Measurements from ENCODE around the gene ZMYND8.

GRCh38 chr20:47224300-47224791 lies 132.2 kb downstream of the ZMYND8 start:
- no peak for TF ChIP-seq POLR2A (IDR thresholded peaks at IDR 0.05; ENCODE audit: low read depth, low read length)
- peak; percentile 25; the same call in 1 of the 2 replicates for TF ChIP-seq POLR2AphosphoS5 (IDR thresholded peaks at IDR 0.05; ENCODE audit: low read depth, low read length)
- no peak for TF ChIP-seq TAF1 (IDR thresholded peaks at IDR 0.05; ENCODE audit: low read depth, low read length)
- TF ChIP-seq POU2F2 (IDR thresholded peaks at IDR 0.05; ENCODE audit: low read depth, low read length) = no peak
- TF ChIP-seq PAX5 (IDR thresholded peaks at IDR 0.05; ENCODE audit: insufficient read depth, low read length, severe bottlenecking) = no peak
- no peak for TF ChIP-seq SPI1 (IDR thresholded peaks at IDR 0.05; ENCODE audit: low read depth, low read length)
